GM12875 (cell line): ENCODE data around the gene DCP1B.

Experiments
- H3K4me3 ChIP-seq: one replicate; pipeline ENCODE4 v1.5.1; 2011; ENCODE audit warnings: low read depth, low read length, control low read depth
- TF ChIP-seq, protein P1 (sequence below): IDR thresholded peaks from 2 replicates; pipeline ENCODE4 v1.5.1; 2011; ENCODE audit warnings: low read depth, mild to moderate bottlenecking, control low read depth, inconsistent platforms, low read length, moderate library complexity, borderline replicate concordance; ENCODE audit not compliant: insufficient read depth

DCP1B gene

GRCh38 chr12:2008677-2009076 is 4.4 kb upstream of the DCP1B start:
- no peak overlapping the region for H3K4me3 ChIP-seq
- TF ChIP-seq, protein P1, sequence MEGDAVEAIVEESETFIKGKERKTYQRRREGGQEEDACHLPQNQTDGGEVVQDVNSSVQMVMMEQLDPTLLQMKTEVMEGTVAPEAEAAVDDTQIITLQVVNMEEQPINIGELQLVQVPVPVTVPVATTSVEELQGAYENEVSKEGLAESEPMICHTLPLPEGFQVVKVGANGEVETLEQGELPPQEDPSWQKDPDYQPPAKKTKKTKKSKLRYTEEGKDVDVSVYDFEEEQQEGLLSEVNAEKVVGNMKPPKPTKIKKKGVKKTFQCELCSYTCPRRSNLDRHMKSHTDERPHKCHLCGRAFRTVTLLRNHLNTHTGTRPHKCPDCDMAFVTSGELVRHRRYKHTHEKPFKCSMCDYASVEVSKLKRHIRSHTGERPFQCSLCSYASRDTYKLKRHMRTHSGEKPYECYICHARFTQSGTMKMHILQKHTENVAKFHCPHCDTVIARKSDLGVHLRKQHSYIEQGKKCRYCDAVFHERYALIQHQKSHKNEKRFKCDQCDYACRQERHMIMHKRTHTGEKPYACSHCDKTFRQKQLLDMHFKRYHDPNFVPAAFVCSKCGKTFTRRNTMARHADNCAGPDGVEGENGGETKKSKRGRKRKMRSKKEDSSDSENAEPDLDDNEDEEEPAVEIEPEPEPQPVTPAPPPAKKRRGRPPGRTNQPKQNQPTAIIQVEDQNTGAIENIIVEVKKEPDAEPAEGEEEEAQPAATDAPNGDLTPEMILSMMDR = no peak

- peak overlapping the region; percentile 90 for H3K4me3 ChIP-seq
- TF ChIP-seq, protein P1 = no peak
Observed at GRCh38 chr12:2003676-2004112, 563 bp downstream of the DCP1B start.

- TF ChIP-seq, protein P1 = no peak
- H3K4me3 ChIP-seq = no peak overlapping the region
Observed at GRCh38 chr12:1995205-1995896, 8.9 kb downstream of the DCP1B start.

GRCh38 chr12:1994429-1995143 is 9.7 kb downstream of the DCP1B start:
- TF ChIP-seq, protein P1 = no peak
- H3K4me3 ChIP-seq = no peak overlapping the region

GRCh38 chr12:1993871-1994371 is 10.3 kb downstream of the DCP1B start:
- TF ChIP-seq, protein P1 = no peak
- H3K4me3 ChIP-seq = no peak overlapping the region

GRCh38 chr12:1993341-1993740 is 10.9 kb downstream of the DCP1B start:
- H3K4me3 ChIP-seq = no peak overlapping the region
- TF ChIP-seq, protein P1 = no peak
